Measurements from ENCODE around the gene FAM184B. TPM values are rescaled to one million over a fixed set of nuclear protein-coding genes. Genes with fewer than 3 reads are reported as not detected.

The FAM184B gene
- total RNA-seq, 1 experiment from 2014 or later: not detected

GRCh38 chr4:17701138-17701839 lies 80.1 kb downstream of the FAM184B start:
- Histone ChIP-seq H3K27me3 (replicated peaks; ENCODE audit: control insufficient read depth, insufficient read depth, low read length) (no peaks in the 10 kb centered on the region), H3K4me1 (0 out of 2 replicates have a peak, but pooled peaks cover 5% of the 10 kb centered on the region), H3K36me3 (ENCODE audit: control insufficient read depth, insufficient read depth, low read length) (no peaks in the 10 kb centered on the region), H3K4me3 (ENCODE audit: low read depth, low read length) (no peak overlapping the region), H3K9me3 (no peaks in the 10 kb centered on the region)
- CTCF ChIA-PET: no interaction called here
- DNase-seq: no peak
- H3K27ac Mint-ChIP-seq (ENCODE audit: unreplicated experiment): no peak overlapping the region
- intact Hi-C loops (cut with micrococcal nuclease; ENCODE audit: unreplicated experiment): no loop called here
- H3K4me3 Mint-ChIP-seq (ENCODE audit: unreplicated experiment): no peak overlapping the region
- peaks cover 2% of the 10 kb centered on the region for H3K27me3 Mint-ChIP-seq (ENCODE audit: insufficient read depth, unreplicated experiment)
- no peaks in the 10 kb centered on the region for H3K36me3 Mint-ChIP-seq (ENCODE audit: insufficient read depth, unreplicated experiment)
- POLR2A ChIA-PET: no interaction called here
- no peak for TF ChIP-seq CTCF (IDR thresholded peaks at IDR 0.05; ENCODE audit: insufficient read depth in 1 of 2, low read depth in 1 of 2, low read length in 1 of 2, severe bottlenecking in 1 of 2, unreplicated experiment in 1 of 2)
- no peaks in the 10 kb centered on the region for H3K4me1 Mint-ChIP-seq (ENCODE audit: low read depth, unreplicated experiment)
- BruUV-seq (replicated peaks): no TSS peak
- peaks cover 12% of the 10 kb centered on the region for H3K9me3 Mint-ChIP-seq (ENCODE audit: unreplicated experiment)

- intact Hi-C loops (cut with micrococcal nuclease; ENCODE audit: unreplicated experiment): no loop called here
These were observed 82.0 kb downstream of the FAM184B start for GRCh38 chr4:17699380-17699779.

DNA sequence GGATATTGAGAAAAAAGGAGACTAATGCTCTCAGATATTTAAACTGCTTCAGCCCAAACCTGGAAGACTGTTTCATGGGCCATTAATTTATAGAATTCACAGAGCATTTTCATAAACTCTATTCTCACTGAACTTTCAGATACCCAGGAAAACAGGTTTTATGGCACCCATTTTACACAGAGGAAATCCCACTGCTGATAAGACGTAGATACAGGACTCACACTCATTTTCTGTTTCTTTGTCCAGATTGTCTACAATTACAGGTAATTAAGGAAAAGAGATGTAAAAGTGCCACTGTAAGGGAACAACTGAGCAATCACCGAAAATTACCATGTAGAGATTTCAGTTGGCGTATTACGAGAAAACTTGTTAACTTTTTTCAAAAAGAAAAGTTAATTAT lies 83.3 kb downstream of the FAM184B start:
- no peak for DNase-seq
- H3K4me3 Mint-ChIP-seq (ENCODE audit: unreplicated experiment): no peak overlapping the region
- POLR2A ChIA-PET: no interaction called here
- H3K4me1 Mint-ChIP-seq (ENCODE audit: low read depth, unreplicated experiment): no peaks in the 10 kb centered on the region
- peaks cover 3% of the 10 kb centered on the region for H3K27me3 Mint-ChIP-seq (ENCODE audit: insufficient read depth, unreplicated experiment)
- intact Hi-C loops (cut with micrococcal nuclease; ENCODE audit: unreplicated experiment): no loop called here
- no peak overlapping the region for H3K4me3 ChIP-seq (ENCODE audit: low read depth, low read length)
- CTCF ChIA-PET: no interaction called here
- H3K36me3 ChIP-seq (ENCODE audit: control insufficient read depth, insufficient read depth, low read length): no peaks in the 10 kb centered on the region
- peaks cover 28% of the 10 kb centered on the region for H3K9me3 Mint-ChIP-seq (ENCODE audit: unreplicated experiment)
- H3K36me3 Mint-ChIP-seq (ENCODE audit: insufficient read depth, unreplicated experiment): no peaks in the 10 kb centered on the region
- no peaks in the 10 kb centered on the region for H3K27me3 ChIP-seq (replicated peaks; ENCODE audit: control insufficient read depth, insufficient read depth, low read length)
- no peaks in the 10 kb centered on the region for H3K9me3 ChIP-seq
- H3K27ac Mint-ChIP-seq (ENCODE audit: unreplicated experiment): no peak overlapping the region
- TF ChIP-seq CTCF (IDR thresholded peaks at IDR 0.05; ENCODE audit: insufficient read depth in 1 of 2, low read depth in 1 of 2, low read length in 1 of 2, severe bottlenecking in 1 of 2, unreplicated experiment in 1 of 2): no peak
- BruUV-seq (replicated peaks): no TSS peak
- 0 out of 2 replicates have a peak, but pooled peaks cover 5% of the 10 kb centered on the region for H3K4me1 ChIP-seq

More at GRCh38 chr4:17699380-17699779, 82.0 kb downstream of the FAM184B start:
- Histone ChIP-seq H3K36me3 (ENCODE audit: control insufficient read depth, insufficient read depth, low read length) (no peaks in the 10 kb centered on the region), H3K27me3 (replicated peaks; ENCODE audit: control insufficient read depth, insufficient read depth, low read length) (no peaks in the 10 kb centered on the region), H3K4me1 (0 out of 2 replicates have a peak, but pooled peaks cover 5% of the 10 kb centered on the region), H3K9me3 (no peaks in the 10 kb centered on the region), H3K4me3 (ENCODE audit: low read depth, low read length) (no peak overlapping the region)
- Mint-ChIP-seq H3K27me3 (ENCODE audit: insufficient read depth, unreplicated experiment) (peaks cover 5% of the 10 kb centered on the region), H3K36me3 (ENCODE audit: insufficient read depth, unreplicated experiment) (no peaks in the 10 kb centered on the region), H3K4me3 (ENCODE audit: unreplicated experiment) (no peak overlapping the region), H3K27ac (ENCODE audit: unreplicated experiment) (no peak overlapping the region), H3K9me3 (ENCODE audit: unreplicated experiment) (peaks cover 27% of the 10 kb centered on the region), H3K4me1 (ENCODE audit: low read depth, unreplicated experiment) (no peaks in the 10 kb centered on the region)
- DNase-seq: no peak
- ChIA-PET CTCF (no interaction called here), POLR2A (no interaction called here)
- TF ChIP-seq CTCF (IDR thresholded peaks at IDR 0.05; ENCODE audit: insufficient read depth in 1 of 2, low read depth in 1 of 2, low read length in 1 of 2, severe bottlenecking in 1 of 2, unreplicated experiment in 1 of 2): no peak
- no TSS peak for BruUV-seq (replicated peaks)
